Fibroblast of mammary gland (primary cell): ENCODE measurements around the gene BAAT.

Experiments
- DNase-seq: peaks from one replicate; pipeline ENCODE4 v3.0.0-alpha.2; 2010; ENCODE audit warnings: low read depth
- H3K4me3 ChIP-seq: 2 replicates; pipeline ENCODE4 v1.5.1; 2011; ENCODE audit warnings: low read depth, mild to moderate bottlenecking, low read length, moderate library complexity; ENCODE audit not compliant: control insufficient read depth
- CTCF ChIP-seq: conservative IDR thresholded peaks from 2 replicates; pipeline ENCODE4 v1.5.1; 2011; ENCODE audit warnings: low read depth, low read length, inconsistent platforms; ENCODE audit not compliant: control insufficient read depth, insufficient read depth

BAAT gene

GRCh38 chr9:101356619-101357018 lies 28.2 kb downstream of the BAAT start:
- no peak for DNase-seq
- no peak for TF ChIP-seq CTCF
- H3K4me3 ChIP-seq: no peak overlapping the region

GRCh38 chr9:101354765-101355708 lies 29.8 kb downstream of the BAAT start:
- no peak overlapping the region for H3K4me3 ChIP-seq

GRCh38 chr9:101354143-101354764 lies 30.6 kb downstream of the BAAT start:
- no peak overlapping the region for H3K4me3 ChIP-seq
- DNase-seq: no peak
- no peak for TF ChIP-seq CTCF

More at GRCh38 chr9:101354765-101355708, 29.8 kb downstream of the BAAT start:
- DNase-seq: no peak
- TF ChIP-seq CTCF: no peak

GRCh38 chr9:101353683-101354082 lies 31.1 kb downstream of the BAAT start:
- no peak overlapping the region for H3K4me3 ChIP-seq
- no peak for TF ChIP-seq CTCF
- DNase-seq: no peak

- no peak for DNase-seq
- TF ChIP-seq CTCF: no peak
- no peak overlapping the region for H3K4me3 ChIP-seq
Measured at GRCh38 chr9:101352892-101353463, 31.8 kb downstream of the BAAT start.

GRCh38 chr9:101350285-101350684 lies 34.5 kb downstream of the BAAT start:
- DNase-seq: no peak
- TF ChIP-seq CTCF: no peak
- H3K4me3 ChIP-seq: no peak overlapping the region
